Fibroblast of skin of scalp (primary cell): ENCODE measurements around the gene VPS39.

ENCODE experiments used
- DNase-seq: peaks from one replicate; pipeline ENCODE4 v3.0.0-alpha.2; 2013

The VPS39 gene

DNA sequence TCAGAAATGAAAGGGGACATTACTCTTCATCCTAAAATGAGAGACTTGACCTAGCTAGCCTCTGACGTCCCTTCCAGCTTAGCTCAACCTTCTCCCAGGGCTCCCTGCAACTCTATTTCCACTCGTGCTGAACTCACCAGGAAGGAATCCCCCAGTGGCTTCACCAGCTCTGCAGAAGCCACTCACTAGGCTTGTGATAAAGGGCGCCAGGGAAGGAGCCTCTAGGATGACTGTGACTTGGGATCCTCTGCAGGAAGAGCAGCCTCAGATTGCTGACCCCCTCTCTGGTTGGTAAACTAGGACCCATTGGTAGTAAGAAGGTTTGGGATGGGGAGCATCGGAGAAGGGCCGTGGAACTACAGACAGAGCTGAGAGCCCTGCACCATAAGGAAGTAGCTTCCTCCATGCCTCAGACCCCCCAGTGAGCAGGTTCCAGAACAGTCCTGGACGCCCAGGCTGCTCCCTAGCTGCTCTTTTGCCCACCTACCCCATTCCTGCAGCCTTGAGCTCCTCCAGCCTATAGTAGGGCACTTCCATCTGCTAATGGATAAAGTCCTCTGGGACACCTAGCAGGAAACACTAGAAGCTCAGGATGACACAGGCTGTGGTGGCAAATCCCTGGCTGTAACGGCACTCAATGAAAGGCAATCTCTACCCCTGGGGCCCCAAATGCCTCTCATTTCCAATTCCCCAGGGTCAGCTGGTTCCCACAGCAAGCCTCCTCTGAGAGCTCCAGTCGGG, 77.7 kb downstream of the VPS39 start:
- no peak for DNase-seq

DNA sequence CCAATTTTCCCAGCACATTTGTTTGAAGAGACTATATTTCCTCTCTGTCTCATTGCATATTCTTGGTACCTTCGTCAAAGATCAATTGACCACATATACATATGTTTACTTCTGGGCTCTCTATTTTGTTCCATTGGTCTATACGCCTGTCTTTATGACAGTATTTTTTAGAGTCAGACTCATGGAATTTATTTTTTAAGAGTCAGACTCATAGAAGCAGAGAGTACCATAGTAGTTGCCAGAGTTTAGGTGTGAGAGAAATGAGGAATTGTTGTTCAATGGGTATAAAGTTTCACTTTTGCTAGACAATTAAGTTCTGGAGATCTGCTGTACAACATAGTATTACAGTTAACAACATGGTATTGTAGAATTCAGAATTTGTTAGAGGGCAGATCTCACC, 78.7 kb downstream of the VPS39 start:
- no peak for DNase-seq

DNA sequence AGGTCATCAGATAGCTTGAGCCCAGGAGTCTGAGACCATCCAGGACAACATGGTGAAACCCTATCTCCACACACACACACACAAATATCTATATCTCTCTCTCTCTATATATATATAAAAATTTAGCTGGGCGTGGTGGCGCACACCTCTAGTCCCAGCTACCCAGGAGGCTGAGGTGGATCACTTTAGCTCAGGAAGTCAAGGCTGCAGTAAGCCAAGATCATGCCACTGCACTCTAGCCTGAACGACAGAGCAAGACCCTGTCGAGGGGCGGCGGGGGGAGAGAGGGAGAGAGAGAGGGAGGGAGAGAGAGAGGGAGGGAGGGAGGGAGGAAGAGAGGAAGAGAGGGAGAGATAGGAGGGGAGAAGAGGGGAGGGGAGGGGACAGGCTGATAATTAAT, 79.6 kb downstream of the VPS39 start:
- DNase-seq = no peak

DNA sequence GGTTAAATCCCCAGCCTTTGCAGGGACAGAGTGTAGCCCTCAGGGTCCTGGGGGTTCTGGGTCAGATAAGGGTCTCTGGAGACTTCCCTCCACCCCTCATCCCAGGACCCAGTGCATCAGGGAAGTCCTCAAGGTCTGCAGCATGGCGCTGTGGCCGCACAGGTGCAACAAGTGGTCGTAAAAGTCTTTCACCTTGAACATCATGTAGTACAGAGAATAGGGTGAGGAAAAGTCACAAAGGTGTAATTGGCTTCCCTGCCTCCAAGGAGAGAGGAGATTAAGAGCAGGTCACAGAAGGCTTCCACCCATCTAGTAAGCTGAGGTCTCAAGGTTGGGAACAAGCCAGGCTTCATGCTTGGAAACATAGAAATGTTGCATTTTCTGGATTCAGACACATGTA, 84.6 kb downstream of the VPS39 start:
- no peak for DNase-seq

DNA sequence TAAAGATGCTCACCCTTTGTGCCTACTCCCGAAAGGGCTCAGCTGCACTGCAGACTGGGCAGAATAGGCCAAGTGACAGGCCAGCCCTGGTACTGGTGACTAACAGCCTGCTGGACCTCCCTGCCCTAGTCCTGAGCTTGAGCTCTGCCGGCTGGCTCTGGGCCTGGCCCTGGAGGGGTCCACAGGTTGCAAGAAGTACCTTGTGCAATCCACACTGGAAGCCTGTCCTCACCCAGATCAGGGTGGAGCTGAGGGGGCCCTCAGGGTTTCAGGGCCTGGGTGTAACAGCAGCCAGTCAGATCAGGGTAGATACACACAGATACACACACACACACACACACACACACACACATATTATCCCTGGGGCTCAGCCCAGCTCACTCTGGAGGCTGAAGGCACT, 86.4 kb downstream of the VPS39 start:
- no peak for DNase-seq

DNA sequence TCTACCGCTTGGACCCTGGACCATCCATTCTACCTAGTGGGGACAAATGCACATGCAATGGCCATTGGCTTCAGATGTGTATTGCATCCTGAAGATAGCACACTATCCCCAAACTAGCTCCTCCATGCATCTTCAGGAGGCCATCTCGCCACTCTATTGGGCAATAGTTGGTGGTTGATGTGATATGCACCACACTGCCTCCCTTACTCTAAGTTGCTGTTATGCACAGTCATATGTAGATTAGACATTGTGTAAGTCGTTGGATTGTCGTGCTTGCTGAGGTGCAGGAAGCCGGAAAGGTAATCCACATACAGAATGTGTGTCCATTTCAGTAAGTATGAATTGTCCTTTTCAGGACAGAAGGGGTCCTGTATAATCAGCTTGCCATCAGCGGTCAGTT, 87.1 kb downstream of the VPS39 start:
- no peak for DNase-seq

DNA sequence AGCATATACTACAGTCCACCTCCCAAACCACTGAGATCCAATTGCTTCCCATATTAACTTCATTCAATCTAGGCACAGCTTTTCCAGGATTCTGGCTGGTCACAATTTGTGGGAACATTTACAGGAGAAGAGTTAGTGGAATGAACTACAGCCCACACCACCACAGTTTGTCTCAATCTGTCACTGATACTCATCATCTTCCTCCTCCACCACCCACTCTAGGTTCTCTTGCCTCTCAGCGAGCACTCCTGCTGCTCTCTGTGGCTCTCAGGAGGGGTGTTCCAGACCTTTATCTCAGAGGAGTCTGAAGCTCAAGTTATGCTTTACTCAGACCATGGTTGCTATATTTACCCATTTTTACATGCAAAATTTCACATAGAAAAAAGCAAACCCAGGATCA, 87.8 kb downstream of the VPS39 start:
- no peak for DNase-seq

DNA sequence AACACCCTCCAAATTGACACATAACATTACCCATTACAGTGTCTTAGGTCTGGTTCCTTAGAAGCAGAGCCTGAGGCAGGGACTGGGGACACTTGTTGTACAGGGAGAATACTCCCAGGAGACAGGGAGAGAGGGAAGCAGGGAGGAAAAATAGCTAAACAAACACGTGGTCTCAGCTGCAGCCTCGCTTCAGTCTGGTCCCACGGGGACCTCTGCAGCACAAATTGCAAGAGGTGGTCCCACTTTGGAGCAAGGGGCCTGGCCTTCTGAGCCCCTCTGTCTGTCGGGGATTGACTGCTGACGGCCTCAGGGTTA, 88.7 kb downstream of the VPS39 start:
- DNase-seq = no peak

DNA sequence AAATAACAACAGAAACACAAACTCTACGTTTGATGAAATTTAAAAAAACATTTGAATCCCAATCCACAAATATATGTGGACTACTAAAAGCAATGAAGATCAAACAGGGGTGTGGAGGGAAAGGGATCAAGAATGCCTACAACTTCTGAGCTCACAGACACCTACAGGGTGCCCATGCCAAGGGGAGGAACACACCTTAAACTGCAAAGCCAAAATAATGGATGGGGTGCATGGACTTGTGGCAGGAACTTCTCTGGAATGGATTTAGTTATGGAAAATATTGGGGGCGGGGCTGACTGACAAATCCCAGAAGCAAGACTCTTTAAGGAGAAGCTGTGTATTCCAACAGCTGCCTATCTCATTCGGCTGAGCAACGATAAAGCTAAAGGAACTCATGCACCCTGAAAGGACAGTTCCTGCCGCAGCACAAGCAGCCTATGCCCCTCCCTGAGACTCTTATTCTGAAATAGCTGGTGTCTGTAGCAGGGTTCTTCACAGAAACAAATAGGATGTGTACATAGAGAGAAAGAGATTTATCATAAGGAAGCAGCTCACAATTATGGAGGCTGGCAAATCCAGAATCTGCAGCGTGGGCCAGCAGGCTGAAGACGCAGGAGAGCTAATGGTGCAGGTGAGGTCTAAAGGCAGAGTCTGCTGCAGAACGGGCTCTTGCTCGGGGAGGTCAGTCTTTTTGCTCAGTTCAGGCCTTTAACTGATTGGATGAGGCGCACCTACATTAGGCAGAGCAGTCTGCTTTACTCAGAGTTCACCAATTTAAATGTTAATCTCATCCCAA, 89.3 kb downstream of the VPS39 start:
- DNase-seq = no peak

DNA sequence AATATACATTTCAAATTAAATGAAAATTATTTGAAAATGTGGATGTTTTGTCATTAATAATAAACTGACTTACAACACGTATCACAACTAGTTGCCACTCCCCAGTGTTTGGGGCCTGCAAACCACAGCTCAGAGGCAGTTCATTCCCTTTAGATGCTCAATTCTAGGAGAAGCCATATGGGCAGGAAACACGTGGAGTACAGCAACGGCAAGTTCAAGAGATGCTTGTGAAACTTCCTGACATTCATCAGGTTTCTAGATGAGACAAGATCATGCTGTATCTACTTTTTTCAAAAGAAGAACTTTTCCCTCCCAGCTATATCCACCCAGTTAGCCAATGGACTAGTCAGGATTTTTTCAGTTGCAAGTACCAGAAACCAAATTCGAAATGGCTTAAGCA, 96.2 kb downstream of the VPS39 start:
- DNase-seq = no peak

DNA sequence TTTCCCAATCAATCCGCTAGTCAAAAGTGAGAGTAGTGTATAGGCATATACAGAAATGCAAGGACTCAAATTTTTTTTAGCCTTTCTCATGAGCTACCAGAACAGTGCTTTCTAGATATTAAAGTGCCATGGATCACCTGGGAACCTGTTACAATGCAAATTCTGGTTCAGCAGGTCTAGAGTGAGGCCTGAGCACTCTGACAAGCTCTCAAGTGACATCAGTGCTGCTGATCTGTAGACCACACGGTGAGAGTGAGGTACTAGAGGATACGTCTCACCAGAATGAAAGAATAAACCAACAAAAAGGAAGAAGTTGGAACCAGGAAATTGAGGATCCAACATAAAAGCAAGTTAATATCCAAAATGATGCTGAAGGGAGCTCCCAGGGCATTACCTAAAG, 97.7 kb downstream of the VPS39 start:
- DNase-seq = no peak

DNA sequence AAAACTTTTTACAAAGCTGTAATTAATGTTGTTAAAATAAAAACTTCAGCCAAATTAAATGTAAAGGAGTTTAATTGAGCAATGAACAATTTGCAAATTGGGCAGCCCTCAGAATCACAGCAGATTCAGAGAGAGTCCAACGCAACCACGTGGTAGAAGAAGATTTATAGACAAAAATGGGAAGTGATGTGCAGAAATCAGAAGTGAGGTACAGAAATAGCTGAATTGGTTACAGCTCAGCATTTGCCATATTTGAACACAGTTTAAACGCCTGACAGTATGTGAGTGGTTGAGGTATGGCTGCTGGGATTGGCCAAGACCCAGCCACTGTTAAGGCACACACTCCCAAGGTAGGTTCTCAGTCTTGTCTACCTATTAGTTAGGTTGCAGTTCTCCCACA, 99.3 kb downstream of the VPS39 start:
- no peak for DNase-seq
